Camera-type eye (tissue), 1 donor: ENCODE results near the gene LYPLA2. TPM values are rescaled to one million over a fixed set of nuclear protein-coding genes. Genes with fewer than 3 reads are reported as not detected.

ENCODE experiments used
- total RNA-seq: library from RNA; depleted of rRNA; stranded (reverse); fragments of >200 nt; gene quantifications from one replicate; pipeline ENCODE4 v1.2.3, GENCODE V29; 2014

LYPLA2 gene
- 26.6 TPM for total RNA-seq

GRCh38 chr1:23790696-23791515, at the start of gene LYPLA2:
Gene LYPLA2 (plus strand): TSS chr1:23791145. CDS start chr1:23792683, 1,538 bp downstream.

DNA sequence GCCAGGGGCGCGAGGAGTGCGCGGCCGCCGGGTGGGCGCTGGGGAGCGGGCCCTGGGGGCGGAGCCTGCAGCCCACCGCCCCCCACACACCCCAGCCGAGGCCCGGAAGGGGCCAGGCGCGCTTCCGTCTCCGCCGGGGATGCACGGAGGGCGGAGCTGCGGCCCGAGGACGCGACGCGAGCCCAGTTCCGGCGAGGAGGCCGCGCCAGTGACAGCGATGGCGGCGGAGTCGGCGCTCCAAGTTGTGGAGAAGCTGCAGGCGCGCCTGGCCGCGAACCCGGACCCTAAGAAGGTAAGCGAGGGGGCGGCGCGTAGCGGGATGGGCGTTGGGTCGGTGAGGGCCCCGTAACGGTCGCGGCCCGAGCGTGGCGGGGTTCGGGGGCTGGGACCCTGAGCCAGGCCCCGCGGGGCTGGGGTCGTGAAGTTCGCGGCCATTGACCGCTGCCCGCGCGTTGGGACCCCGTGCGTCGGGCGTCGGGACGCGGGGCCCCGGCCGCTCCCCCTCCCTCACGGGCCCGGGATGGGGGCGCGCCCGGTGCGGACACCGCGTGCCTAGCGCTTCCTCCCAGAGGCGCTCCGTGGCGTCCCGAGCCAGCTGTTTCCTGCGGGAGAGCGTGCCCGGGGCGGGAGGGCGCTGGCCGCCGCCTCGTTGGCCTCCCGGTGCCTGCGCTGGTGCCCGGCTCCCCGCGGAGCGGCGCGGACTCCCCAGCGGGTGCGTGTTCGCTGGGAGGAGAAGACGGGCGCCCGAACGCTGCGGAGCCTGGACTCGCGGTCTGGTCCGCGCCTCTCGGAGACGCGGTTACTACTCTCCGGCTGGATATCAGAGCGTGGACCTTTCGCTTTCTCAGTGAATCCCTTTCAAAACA, 47.4 kb upstream of the LYPLA2 start, which contains the start of gene ELOA:
TSS of gene ELOA (plus strand) at position 185 of the 866 bp plus-strand sequence. CDS start at position 218, 33 bp downstream.

DNA sequence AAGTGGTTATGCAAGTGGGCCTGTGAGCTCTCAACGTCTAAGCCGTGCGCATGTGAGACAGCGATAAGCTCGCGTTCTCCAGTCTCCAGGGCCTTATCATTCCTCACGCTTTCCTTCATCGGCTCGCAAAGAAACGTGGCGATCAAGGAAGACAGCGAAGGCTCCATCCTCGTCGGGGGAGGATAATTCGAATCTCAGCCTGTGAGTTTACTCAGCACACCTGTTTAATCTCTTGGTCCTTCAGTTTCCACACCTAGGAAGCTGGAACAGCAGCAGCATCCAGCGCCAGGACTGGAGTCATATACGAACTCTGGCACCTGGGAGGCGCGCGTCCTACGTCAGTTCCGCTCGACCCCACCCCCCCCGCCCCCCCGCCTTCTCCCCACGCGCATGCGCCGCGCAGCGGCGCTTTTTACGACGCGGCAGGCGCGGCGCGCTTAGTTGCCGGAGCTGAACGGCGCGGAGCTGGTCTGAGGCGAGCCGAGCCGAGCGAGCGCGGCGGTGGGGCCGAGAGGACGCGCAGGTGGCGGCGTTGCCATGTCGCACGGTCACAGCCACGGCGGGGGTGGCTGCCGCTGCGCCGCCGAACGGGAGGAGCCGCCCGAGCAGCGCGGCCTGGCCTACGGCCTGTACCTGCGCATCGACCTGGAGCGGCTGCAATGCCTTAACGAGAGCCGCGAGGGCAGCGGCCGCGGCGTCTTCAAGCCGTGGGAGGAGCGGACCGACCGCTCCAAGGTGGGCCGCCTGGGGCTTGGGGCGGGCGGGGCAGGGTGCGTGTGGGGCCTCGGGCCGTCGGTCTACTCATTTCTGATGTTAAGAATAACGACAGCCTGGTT, 12.7 kb upstream of the LYPLA2 start, which contains the start of gene PITHD1:
TSS of gene PITHD1 (plus strand) at position 440 of the 836 bp plus-strand sequence. CDS start at position 538, 98 bp downstream.

DNA sequence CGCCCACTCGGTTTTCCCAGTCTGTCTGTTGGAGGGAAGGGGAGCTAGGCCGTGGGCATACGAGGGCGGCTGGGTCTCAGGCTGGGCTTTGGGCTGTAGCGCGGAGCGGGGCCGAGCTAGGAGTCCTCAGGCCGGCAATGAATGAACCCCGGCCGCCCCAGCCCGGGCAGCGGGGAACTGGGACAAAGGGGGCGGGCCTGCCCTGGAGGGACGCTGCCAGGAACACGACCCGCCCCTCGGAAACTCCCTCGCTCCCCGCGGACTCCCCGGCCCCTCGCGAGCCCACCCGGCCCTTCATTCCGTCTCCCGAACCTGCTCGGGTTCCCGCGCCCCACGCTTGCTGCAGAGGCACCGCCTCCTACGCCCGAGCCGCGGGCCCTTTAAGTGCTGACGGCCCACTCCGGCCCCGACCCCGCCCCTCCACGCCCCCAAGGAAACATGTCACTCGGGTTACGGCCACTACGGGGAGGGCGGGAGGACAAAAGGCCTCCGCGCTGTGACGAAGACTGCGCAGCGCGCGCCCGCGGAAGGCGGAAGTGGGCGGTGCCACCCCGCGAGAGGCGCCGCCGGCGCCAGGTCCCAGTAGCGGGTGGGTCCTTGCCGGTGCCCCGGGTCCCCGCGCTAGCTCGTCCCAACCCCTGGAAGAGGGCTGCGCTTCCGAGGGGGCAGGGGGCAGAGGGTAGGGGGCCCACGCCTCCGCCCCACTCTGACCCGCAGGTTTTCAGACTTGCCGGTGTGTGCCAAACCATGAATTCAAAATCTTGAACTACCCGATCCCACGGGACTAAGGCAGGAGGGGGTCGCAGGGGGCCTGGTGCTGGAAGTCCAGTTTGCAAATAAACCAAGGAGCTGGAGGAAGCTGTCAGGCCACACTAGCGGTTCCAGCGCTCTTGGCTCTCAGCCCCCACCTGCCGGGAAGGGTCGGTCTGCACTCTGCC, 9.7 kb downstream of the LYPLA2 start, which contains the start of gene GALE:
TSS of gene GALE (minus strand) at position 355 of the 938 bp plus-strand sequence. CDS start 1,747 bp downstream, outside the sequence.

DNA sequence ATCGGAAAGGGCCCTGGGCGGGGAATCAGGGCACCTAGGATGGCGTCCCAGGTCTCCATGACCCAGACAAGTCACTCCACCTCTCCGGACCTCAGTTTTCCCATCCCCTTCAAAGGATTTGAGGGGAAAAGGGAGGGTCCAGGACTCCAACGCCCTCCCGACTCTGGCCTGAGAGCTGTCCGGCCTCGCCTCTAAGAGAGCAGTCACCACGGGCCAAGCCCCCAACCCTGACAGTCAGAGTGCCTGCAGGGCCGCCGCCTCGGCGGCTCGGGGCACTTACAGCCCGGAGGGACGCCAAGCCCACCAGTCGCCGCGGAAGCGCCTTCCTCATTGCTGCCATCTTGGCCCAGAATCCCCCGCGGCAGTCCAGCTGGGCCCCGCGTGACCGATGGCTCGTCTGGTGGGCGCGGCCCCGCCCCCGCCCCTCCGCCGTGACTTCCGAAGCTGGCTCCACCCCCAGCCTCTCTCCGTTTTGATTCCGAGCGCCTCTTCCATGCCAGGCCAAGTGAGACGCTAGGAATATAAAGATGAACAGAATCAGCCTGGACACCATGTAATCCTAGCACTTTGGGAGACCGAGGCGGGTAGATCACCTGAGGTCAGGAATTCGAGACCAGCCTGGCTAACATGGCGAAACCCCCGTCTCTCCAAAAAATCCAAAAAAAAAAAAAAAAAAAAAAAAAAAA, 34.3 kb downstream of the LYPLA2 start, which contains the start of gene HMGCL:
TSS of gene HMGCL (minus strand) at position 354 of the 686 bp plus-strand sequence. CDS start at position 340, 14 bp downstream.

Other genes with a start within 250 kb of the LYPLA2 start
- 222 TPM for gene ID3, start 231.6 kb upstream of the LYPLA2 start, total RNA-seq
- 683 TPM for gene RPL11, start 99.3 kb upstream of the LYPLA2 start, total RNA-seq
- gene ELOA, start 47.7 kb upstream of the LYPLA2 start, total RNA-seq = 37.7 TPM
- gene PITHD1, start 12.7 kb upstream of the LYPLA2 start, total RNA-seq = 83.9 TPM
- gene GALE, start 9.6 kb downstream of the LYPLA2 start, total RNA-seq = 19.2 TPM
- gene HMGCL, start 34.3 kb downstream of the LYPLA2 start, total RNA-seq = 31.6 TPM
- 29.0 TPM for gene FUCA1, start 77.1 kb downstream of the LYPLA2 start, total RNA-seq
- 0.05 TPM for gene CNR2, start 122.2 kb downstream of the LYPLA2 start, total RNA-seq
- 171 TPM for gene PNRC2, start 168.7 kb downstream of the LYPLA2 start, total RNA-seq
- 226 TPM for gene SRSF10, start 189.2 kb downstream of the LYPLA2 start, total RNA-seq